Erythroblast (primary cell): ENCODE measurements around the gene TTC28.

Experiments used
- GATA1 ChIP-seq: IDR thresholded peaks from 2 replicates; pipeline ENCODE4 v1.6.1; 2011; ENCODE audit warnings: low read depth, mild to moderate bottlenecking, control low read depth, low read length, moderate library complexity
- POLR2A ChIP-seq: IDR thresholded peaks from 2 replicates; pipeline ENCODE4 v1.6.1; 2011; ENCODE audit warnings: mild to moderate bottlenecking, low read length

DNA sequence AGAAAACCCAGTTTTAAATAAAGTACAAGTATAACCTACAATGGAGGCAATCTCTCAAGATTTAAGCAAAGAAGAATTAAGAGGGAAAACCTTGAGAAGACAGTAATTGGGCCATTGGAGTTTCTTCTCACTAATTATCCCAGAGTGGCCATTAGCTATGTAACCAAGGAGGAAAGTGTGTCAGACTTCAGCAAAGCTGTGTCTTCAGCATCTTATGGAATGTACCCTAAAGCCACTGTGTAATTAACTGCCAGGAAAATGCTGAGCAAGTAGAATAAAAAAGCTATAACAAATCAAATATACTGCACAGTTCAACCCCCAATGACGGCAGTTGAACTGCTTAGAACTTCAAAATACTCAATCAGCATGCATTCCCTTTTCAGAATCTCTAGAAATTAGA, 261.6 kb downstream of the TTC28 start:
- TF ChIP-seq POLR2A (no peak), GATA1 (no peak)
